ENCODE measurements around the gene RPL26.
"Not testable (repeated sequence)": the region's sequence is repeated elsewhere in the genome, so short reads cannot be mapped to it uniquely, and the experiment has no call there.

The RPL26 gene

GRCh38 chr17:8394497-8394896, 11.5 kb upstream of the RPL26 start:
- not testable (repeated sequence) for DNase-seq (ENCODE audit: low read depth)

GRCh38 chr17:8393470-8394231, 10.7 kb upstream of the RPL26 start:
- no peak for DNase-seq (ENCODE audit: low read depth)

DNA sequence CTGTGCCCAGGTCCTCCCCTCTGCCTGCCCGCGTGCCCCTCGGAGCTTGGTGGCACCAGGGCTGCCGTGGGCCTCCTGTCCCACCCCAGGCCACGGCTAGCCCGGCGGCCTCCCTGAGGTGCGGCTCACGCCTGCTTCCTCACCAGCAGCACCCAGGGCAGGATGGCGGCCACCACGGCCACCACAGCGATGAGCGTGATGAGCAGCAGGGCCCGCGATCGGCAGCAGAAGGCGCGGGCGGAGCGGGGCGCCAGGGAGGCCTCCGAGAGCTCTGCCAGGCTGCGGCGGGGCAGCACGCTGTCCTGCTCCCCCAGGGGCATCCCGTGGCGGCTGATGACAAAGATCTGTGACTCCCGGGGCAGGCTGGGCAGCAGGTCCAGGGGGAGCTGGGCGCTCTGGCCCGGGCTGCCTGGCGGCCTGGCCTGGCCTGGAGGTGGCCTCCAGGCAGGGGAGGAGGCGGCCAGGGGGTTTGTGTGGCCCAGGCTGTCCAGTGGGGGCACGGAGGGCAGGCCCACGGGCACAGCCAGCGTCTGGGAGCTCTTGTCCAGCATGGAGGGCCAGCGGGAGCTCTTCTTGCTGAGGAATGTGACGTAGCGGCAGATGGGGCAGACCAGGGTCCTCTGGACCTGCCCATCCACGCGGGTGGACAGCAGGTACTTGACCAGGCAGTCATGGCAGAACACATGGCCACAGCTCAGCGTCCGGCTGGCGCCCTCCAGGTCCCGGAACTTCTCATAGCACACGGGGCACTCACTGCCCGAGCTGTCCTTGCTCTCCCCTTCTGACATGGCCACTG, 9.9 kb upstream of the RPL26 start:
- DNase-seq (ENCODE audit: low read depth) = no peak

GRCh38 chr17:8392274-8392673, 9.3 kb upstream of the RPL26 start:
- DNase-seq (ENCODE audit: low read depth) = no peak

- DNase-seq (ENCODE audit: low read depth) = no peak
Measured at GRCh38 chr17:8391711-8392110, 8.7 kb upstream of the RPL26 start.

GRCh38 chr17:8387914-8388651, 5.1 kb upstream of the RPL26 start:
- DNase-seq (ENCODE audit: low read depth) = no peak

- DNase-seq (ENCODE audit: low read depth) = no peak
Measured at GRCh38 chr17:8386841-8387240, 3.8 kb upstream of the RPL26 start.

- no peak for DNase-seq (ENCODE audit: low read depth)
Measured at GRCh38 chr17:8384801-8385378, 1.9 kb upstream of the RPL26 start.

GRCh38 chr17:8382880-8383142, 182 bp downstream of the RPL26 start:
- no peak for DNase-seq (ENCODE audit: low read depth)

- DNase-seq (ENCODE audit: low read depth) = no peak
Measured at GRCh38 chr17:8382052-8382879, 727 bp downstream of the RPL26 start.

DNA sequence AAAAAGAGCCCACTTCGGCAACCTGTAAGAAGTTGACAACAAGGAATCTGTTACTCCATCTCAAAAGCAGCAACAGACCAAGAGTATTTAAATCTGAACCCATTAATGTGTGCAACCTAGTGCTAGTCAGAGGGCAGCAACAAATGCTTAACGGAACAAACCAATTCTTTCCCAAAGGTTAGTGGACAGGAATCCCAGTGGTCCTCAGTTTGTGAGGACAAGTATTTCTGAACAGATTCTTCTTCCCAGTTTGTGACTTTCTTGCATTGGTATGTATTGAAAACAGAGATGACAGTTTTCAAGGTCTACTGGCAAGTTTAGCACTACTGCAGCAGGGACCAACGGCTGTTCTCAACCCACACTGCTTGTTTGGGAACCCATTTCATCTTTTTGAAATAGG, 2.9 kb downstream of the RPL26 start:
- DNase-seq (ENCODE audit: low read depth) = no peak

GRCh38 chr17:8378117-8378516, 4.9 kb downstream of the RPL26 start:
- DNase-seq (ENCODE audit: low read depth) = not testable (repeated sequence)

DNA sequence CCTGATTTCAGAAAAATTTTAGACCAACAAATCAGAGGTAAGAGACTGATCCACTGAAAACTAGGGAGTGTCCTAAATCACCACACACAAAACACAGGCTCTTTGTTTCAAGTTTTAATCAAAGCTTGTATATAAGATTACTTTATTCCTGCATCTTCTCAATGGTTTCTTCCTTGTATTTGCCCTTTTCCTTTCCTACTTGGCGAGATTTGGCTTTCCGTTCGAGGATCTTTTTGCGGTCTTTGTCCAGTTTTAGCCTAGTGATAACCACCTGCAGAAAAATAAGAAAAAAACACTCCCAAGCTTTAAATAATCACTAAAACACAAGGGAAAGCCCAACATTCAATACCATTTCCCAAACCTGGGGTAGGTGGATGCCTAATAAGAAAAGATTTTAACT, 5.6 kb downstream of the RPL26 start:
- DNase-seq (ENCODE audit: low read depth) = no peak

DNA sequence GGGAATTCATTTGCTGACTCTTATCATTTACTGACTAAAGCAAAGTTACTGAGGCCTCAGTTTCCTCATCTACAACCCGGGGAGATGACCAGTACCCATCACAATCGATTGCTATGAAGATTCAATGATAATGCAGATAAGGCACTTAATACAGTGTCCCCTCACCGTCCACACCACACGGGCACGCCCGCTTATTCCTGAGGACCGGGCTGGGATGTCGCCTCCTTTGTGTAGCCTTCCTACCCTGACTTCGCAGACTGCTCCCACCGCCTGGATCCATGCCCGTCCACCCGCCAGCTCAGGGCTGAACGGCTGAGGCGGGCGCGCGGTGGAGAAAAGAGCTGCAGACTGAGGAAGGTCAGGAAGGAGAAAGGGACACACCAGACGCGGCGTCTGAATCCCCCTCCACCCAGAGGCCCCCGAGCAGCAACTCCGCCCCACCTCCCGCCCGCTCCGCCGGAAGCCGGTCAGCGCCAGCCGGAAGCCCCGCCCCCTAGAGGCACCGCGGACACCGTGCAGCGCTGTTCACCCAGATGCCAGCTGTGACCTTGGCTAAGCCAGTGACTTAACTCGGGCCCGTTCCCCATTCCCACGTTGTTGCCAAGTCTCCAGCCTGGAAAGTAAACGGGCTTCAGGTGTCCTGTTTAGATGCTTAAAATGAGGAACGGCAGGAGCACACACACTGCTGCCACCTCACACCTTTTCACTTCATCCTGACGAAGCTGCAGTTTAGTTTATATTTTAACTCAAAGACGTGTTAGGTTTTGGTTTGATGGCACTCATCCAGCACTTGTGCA, 6.5 kb downstream of the RPL26 start, which contains the start of gene KRABD2:
TSS of gene KRABD2 (minus strand) at position 434 of the 797 bp plus-strand sequence.
- DNase-seq (ENCODE audit: low read depth) = peak; percentile 85

DNA sequence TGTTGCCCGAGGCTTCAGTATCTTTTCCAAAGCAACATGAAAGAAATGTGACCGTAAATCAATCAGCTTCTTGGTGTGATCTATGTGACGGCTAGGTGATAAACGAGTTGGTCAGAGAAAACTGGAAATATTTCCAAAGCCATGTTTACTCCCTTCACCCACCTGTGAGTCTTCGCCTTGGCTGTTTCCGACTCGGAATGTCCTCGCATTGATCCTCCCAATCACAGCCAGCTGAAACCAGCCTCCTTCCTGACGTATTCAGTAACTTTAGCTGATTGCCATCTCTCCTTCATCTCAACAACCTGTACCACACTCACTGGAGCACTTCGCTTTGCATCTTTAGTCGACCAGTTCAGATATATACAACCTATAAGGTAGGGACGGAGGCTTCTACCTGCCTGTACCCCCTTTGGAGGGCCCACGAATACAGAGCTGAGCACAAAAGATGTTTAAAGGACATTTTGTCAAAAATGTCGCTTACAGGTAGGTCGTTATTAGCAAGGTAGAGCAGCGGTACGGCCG, 7.2 kb downstream of the RPL26 start:
- no peak for DNase-seq (ENCODE audit: low read depth)

DNA sequence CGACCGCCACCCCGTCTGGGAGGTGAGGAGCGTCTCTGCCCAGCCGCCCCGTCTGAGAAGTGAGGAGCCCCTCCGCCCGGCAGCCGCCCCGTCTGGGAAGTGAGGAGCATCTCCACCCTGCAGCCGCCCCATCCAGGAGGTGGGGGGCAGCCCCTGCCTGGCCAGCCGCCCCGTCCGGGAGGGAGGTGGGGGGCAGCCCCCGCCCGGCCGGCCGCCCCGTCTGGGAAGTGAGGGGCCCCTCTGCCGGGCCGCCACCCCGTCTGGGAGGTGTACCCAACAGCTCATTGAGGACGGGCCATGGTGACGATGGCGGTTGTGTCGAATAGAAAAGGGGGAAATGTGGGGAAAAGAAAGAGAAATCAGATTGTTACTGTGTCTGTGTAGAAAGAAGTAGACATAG, 9.1 kb downstream of the RPL26 start:
- not testable (repeated sequence) for DNase-seq (ENCODE audit: low read depth)

DNA sequence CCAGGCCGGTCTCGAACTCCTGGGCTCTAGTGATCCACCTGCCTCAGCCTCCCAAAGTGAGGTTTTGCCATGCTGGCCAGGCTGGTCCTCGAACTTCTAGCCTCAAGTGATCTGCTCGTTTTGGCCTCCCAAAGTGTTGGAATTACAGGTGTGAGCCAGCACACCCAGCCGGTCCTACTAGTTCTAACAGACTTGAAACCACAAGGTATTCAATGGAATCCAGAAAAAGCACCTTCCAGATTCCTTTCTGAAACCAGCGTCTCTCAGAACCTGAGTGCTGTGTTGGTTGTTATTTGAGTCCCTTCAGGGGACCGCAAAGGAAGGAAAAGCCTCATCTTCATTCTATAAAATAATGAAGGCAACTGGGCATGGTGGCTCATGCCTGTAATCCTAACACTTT, 10.6 kb downstream of the RPL26 start:
- DNase-seq (ENCODE audit: low read depth) = no peak

- DNase-seq (ENCODE audit: low read depth) = no peak
Measured at GRCh38 chr17:8371786-8372185, 11.2 kb downstream of the RPL26 start.

DNA sequence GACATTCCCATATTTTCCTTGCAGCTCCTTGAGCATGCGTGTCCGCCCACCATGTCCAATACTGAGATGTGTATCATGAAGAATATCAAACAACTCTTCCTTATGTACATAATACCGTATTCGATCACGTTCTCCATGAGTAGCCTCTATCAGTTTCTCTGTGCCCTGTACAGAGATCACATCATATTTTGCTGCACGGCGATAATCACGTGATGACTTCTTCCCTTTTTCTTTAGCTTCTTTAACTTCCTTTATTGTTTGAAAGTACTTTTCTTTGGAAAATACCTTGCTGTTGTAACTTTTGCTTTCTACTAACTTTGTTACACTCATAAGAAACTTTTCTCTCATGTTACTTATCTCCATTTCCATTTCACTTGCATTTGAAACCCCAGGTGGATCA, 13.0 kb downstream of the RPL26 start:
- DNase-seq (ENCODE audit: low read depth) = no peak

DNA sequence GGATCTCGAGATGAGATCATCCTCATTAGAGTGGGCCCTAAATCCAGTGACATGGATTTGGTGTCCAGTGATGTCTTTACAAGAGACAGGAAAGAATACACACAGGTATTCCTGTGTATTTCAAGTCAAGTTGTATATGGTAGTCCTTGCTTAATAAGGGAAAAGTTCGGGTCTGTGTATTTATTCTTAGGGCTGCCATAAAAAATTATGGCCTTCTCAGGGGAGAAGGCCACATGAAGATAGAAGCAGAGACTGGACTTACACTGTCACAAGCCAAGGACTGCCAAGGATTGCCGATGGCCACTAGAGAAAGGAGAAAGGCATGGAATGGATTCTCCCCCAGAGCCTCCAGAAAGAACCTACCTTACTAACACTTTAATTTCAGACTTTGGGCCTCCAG, 14.8 kb downstream of the RPL26 start:
- DNase-seq (ENCODE audit: low read depth) = no peak

DNA sequence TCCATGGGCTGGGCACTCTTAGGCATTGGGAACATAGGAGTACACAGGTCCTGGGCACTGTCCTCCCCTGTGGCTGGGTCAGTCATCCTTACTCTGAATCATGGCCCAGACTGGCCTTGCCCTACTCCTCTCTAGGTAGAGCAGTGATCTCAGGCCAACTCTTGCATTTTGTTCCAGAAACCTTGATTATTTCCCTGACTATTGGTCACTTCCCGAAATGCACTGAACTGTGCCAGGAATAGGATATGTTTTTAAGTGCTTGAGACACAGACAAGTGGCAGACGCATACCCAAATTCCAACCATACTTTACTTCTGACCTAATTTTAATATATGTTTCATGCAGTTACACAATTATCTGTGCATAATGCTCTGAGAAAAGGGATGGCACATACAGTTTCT, 16.8 kb downstream of the RPL26 start:
- no peak for DNase-seq (ENCODE audit: low read depth)

All from T-helper 22 cell (primary cell).